MCF 10A (cell line): Measurements from ENCODE around the gene CFAP100. TPM values are rescaled to one million over a fixed set of nuclear protein-coding genes. Genes with fewer than 3 reads are reported as not detected.
A peak's percentile ranks its signal among the peaks of the same experiment; 100 is the strongest.

ENCODE experiments used
- BruUV-seq: library from RNA; stranded (reverse); fragments of 400-500 nt; replicated peaks from 2 replicates; lab custom pipeline; 2021; lab: Mats Ljungman, UMichigan
- CTCF ChIA-PET: fragments of 300-600 bp; sonication (Branson Sonifier 250); formaldehyde crosslinking; extraction: SDS; loops from one replicate; lab custom pipeline; 2021; ENCODE audit warnings: antibody characterized with exemption, inconsistent platforms; lab: Yijun Ruan, JAX
- POLR2A ChIA-PET: fragments of 300-600, 350-650 bp; sonication (Branson Sonifier 250); formaldehyde crosslinking; extraction: SDS; loops from one replicate; lab custom pipeline; 2020; ENCODE audit warnings: antibody characterized with exemption, inconsistent platforms; lab: Yijun Ruan, JAX
- DNase-seq: peaks from one replicate; pipeline ENCODE4 v3.0.0-alpha.2; 2018; ENCODE audit not compliant: unreplicated experiment
- H3K27ac Mint-ChIP-seq: one replicate; pipeline ENCODE4 v1.8.0; 2022; ENCODE audit warnings: mild to moderate bottlenecking, low read depth, mixed read lengths; ENCODE audit not compliant: unreplicated experiment
- H3K27me3 Mint-ChIP-seq: one replicate; pipeline ENCODE4 v1.8.0; 2022; ENCODE audit warnings: mixed read lengths; ENCODE audit not compliant: insufficient read depth, unreplicated experiment
- H3K36me3 Mint-ChIP-seq: one replicate; pipeline ENCODE4 v1.8.0; 2022; ENCODE audit warnings: mild to moderate bottlenecking, moderate library complexity, mixed read lengths; ENCODE audit not compliant: insufficient read depth, unreplicated experiment
- H3K4me1 Mint-ChIP-seq: one replicate; pipeline ENCODE4 v1.8.0; 2022; ENCODE audit warnings: mixed read lengths; ENCODE audit not compliant: insufficient read depth, unreplicated experiment
- H3K4me3 Mint-ChIP-seq: one replicate; pipeline ENCODE4 v1.8.0; 2022; ENCODE audit warnings: mild to moderate bottlenecking, moderate library complexity, mixed read lengths; ENCODE audit not compliant: unreplicated experiment
- H3K9me3 Mint-ChIP-seq: one replicate; pipeline ENCODE4 v1.8.0; 2022; ENCODE audit warnings: mixed read lengths; ENCODE audit not compliant: unreplicated experiment
- intact Hi-C: fragments of 100-400 bp; cut with micrococcal nuclease; formaldehyde crosslinking; loops from 2 replicates; pipeline ENCODE4 v1.14.1; 2022
- total RNA-seq: library from RNA; stranded (reverse); gene quantifications from 2 replicates; pipeline ENCODE4 v1.2.3, GENCODE V29; 2022
- TF ChIP-seq, protein P1 (sequence below): fragments of 200-600 bp; IDR thresholded peaks from one replicate; pipeline ENCODE4 v1.8.0; 2022; ENCODE audit warnings: antibody characterized with exemption, mild to moderate bottlenecking; ENCODE audit not compliant: unreplicated experiment

The CFAP100 gene
- total RNA-seq, 1 experiment from 2014 or later = not detected

DNA sequence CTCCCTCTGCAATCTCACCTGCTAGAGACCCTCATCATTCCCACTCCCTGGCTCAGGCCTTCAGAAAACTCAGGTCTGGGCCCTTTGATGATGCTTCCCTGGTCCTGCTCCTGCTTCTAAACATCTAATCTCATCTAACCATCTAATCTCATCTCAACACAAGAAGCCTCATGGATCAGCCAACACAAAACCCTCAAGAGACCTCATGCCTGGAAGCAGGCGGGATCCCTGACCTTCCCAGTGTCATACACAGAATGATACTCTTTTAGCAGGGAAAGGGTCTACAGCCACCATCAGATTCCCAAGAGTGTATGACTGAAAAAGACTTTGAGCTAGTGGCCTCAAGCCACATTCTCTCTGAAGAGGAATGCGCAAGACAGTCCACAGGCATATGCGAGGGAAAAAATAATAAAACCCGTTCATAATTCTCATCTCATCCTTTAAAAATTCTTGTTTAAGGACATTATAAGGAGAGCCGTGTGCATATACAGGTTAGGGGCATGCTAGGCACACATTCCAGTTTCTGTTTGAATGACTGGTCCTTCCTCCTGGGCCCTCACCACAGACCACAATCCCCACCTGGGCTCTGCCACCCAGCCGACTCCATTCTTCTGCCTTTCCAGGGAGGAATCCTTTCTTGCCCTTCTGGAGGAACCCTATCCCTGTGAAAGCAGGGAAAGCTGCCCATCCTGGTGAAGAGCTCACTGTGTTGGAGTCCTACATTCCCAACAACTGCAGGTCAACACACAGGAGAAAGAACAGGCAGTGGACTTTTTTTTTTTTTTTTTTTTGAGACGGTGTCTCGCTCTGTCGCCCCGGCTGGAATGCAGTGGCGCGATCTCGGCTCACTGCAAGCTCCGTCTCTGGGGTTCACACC, 78.8 kb downstream of the CFAP100 start:
- ChIA-PET CTCF (interaction anchor here (0.6 kb wide), 2 partner anchors 219 to 227 kb away, joined by 3 to 4 read pairs; no protein-coding TSS in a partner anchor), POLR2A (interaction anchor here (0.6 to 1.0 kb wide), 4 partner anchors 180 to 1637 kb away, joined by 3 to 4 read pairs (median 3); no protein-coding TSS in a partner anchor)
- TF ChIP-seq, protein P1, sequence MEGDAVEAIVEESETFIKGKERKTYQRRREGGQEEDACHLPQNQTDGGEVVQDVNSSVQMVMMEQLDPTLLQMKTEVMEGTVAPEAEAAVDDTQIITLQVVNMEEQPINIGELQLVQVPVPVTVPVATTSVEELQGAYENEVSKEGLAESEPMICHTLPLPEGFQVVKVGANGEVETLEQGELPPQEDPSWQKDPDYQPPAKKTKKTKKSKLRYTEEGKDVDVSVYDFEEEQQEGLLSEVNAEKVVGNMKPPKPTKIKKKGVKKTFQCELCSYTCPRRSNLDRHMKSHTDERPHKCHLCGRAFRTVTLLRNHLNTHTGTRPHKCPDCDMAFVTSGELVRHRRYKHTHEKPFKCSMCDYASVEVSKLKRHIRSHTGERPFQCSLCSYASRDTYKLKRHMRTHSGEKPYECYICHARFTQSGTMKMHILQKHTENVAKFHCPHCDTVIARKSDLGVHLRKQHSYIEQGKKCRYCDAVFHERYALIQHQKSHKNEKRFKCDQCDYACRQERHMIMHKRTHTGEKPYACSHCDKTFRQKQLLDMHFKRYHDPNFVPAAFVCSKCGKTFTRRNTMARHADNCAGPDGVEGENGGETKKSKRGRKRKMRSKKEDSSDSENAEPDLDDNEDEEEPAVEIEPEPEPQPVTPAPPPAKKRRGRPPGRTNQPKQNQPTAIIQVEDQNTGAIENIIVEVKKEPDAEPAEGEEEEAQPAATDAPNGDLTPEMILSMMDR = no peak
- peaks cover 43% of the 10 kb centered on the region for H3K36me3 Mint-ChIP-seq
- peak overlapping the region; percentile 4 for H3K27ac Mint-ChIP-seq
- peaks cover 38% of the 10 kb centered on the region for H3K4me1 Mint-ChIP-seq
- peak; percentile 5 for DNase-seq
- peak overlapping the region; percentile 82 for H3K4me3 Mint-ChIP-seq
- intact Hi-C loops = loop anchor here (10.0 kb wide), 1 partner anchor 229 kb away; no protein-coding TSS in a partner anchor
- H3K9me3 Mint-ChIP-seq = no peaks in the 10 kb centered on the region
- H3K27me3 Mint-ChIP-seq = no peaks in the 10 kb centered on the region
- BruUV-seq = no TSS peak

DNA sequence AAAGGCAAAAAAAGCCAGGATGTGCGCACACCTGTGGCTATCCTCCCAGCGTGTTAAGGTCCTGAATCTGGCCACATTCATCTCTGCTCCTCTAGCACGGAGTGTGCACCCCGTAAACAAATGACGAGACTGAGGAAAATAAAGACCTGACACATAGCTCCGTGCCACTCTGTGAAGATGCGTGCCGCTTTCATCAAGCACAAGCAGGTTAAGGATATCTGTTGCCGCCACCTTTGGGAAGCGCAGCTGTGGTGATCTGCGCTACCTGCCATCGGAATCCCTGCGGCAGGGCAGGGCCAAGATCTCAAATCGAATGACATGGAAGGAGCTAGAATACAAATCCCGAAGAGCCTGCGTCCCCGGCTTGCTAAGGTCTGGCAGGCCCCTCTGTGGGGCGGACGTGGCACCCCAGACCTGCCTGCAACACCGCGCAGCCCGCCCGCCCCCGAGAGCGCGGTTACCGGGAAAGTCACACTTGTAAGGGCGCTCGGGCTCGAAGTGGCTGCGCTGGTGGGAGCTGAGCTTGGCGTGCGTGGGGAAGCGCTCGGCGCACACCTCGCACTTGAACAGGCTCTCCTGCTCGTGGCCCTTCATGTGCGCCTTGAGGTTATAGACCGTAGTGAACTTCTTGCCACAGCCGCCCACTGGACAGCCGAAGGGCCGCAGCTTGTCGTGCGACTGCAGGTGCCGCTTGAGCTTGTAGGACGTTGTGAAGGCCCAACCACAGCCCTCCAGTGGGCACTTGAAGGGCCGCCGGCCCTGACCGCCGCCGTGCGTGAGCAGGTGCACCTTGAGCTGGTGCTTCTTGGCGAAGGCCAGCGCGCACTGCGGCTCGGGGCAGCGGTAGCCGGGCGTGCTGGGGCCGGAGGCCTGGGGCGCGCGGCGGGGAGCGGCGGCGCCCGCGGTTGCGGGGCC, 80.0 kb downstream of the CFAP100 start:
- peak overlapping the region; percentile 82 for H3K4me3 Mint-ChIP-seq
- no peaks in the 10 kb centered on the region for H3K9me3 Mint-ChIP-seq
- peaks cover 29% of the 10 kb centered on the region for H3K4me1 Mint-ChIP-seq
- H3K27me3 Mint-ChIP-seq = no peaks in the 10 kb centered on the region
- POLR2A ChIA-PET = interaction anchor here (0.6 to 1.6 kb wide), 7 partner anchors 12 to 978 kb away, joined by 3 to 6 read pairs (median 3); no protein-coding TSS in a partner anchor
- CTCF ChIA-PET = interaction anchor here (0.6 to 2.2 kb wide), 3 partner anchors 23 to 377 kb away, joined by 3 to 6 read pairs (median 3); no protein-coding TSS in a partner anchor
- peak overlapping the region; percentile 63 for H3K27ac Mint-ChIP-seq
- TF ChIP-seq, protein P1 = no peak
- H3K36me3 Mint-ChIP-seq = peaks cover 31% of the 10 kb centered on the region
- DNase-seq = peak; percentile 28
- no TSS peak for BruUV-seq
- intact Hi-C loops = loop anchor here (10.0 kb wide), 1 partner anchor 230 kb away; no protein-coding TSS in a partner anchor

DNA sequence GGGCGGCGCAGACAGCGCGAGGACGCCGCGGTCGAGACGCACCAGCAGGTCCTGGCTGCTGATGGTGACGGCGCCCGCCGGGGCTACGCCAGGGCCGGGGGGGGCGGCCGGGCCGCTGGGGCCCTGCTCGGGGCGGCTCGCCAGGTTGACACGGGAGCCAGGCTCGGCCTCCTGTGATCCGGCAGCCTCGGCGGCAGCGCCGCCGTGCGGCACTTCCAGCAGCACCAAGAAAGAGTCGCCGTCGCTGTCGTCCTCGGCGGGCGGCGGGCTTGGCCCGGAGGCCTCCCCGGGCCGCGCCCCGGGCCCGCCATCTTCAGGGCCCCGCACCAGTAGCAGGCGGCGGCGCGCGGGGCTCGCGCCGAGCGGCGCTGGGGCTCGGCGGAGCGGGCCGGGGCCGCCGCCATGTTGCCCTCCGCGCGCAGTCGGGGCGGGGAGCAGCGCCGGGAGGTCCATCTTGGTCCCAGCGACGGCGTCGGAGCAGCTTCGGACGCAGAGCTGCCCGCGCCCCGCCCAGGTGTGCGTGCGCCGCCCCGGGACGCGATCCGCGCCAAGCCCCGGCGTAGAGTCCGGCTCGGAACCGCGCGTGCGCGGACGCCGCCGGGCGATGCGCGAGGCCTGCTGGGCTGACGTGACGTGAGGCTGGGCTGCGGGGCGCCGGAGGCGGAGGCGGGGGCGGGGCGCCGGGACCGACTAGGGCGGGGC, 80.9 kb downstream of the CFAP100 start, which contains the start of gene ZXDC:
Gene ZXDC, minus strand, starts transcription at position 479 of the 702 bp plus-strand sequence. Its CDS starts 26 bp downstream, at position 453.
- peaks cover 23% of the 10 kb centered on the region for H3K36me3 Mint-ChIP-seq
- H3K27ac Mint-ChIP-seq = peak within 1 kb of the TSS; percentile 91
- BruUV-seq = no TSS peak
- H3K4me3 Mint-ChIP-seq = peak within 1 kb of the TSS; percentile 82
- no peaks in the 10 kb centered on the region for H3K27me3 Mint-ChIP-seq
- peak; percentile 92 for DNase-seq
- CTCF ChIA-PET = interaction anchor here (0.6 to 2.2 kb wide), 6 partner anchors 15 to 807 kb away, joined by 3 to 7 read pairs (median 3); no protein-coding TSS in a partner anchor
- POLR2A ChIA-PET = interaction anchor here (0.6 to 1.6 kb wide), 7 partner anchors 16 to 981 kb away, joined by 3 to 6 read pairs (median 3); no protein-coding TSS in a partner anchor
- peaks cover 29% of the 10 kb centered on the region for H3K4me1 Mint-ChIP-seq
- TF ChIP-seq, protein P1 = peak; percentile 17
- intact Hi-C loops = loop anchor here (2.0 to 10.0 kb wide), 2 partner anchors 63 to 231 kb away; no protein-coding TSS in a partner anchor
- H3K9me3 Mint-ChIP-seq = no peaks in the 10 kb centered on the region
